NT2/D1 (cell line): ENCODE results near the gene TUBGCP2.
"Not testable (repeated sequence)": the region's sequence is repeated elsewhere in the genome, so short reads cannot be mapped to it uniquely, and the experiment has no call there.

ENCODE experiments used
- DNase-seq: peaks from one replicate; pipeline ENCODE4 v3.0.0-alpha.2; 2011; ENCODE audit warnings: low read depth, low spot score
- H3K27me3 ChIP-seq: 2 replicates; pipeline ENCODE4 v1.6.0; 2011; ENCODE audit warnings: mild to moderate bottlenecking; ENCODE audit not compliant: insufficient read length, insufficient read depth
- H3K36me3 ChIP-seq: 2 replicates; pipeline ENCODE4 v1.6.1; 2011; ENCODE audit warnings: mild to moderate bottlenecking, low read length, mixed read lengths; ENCODE audit not compliant: insufficient read depth, insufficient read length
- H3K4me1 ChIP-seq: 2 replicates; pipeline ENCODE4 v1.5.1; 2011; ENCODE audit not compliant: insufficient read depth, insufficient read length
- H3K4me3 ChIP-seq: 2 replicates; pipeline ENCODE4 v1.5.1; 2011; ENCODE audit warnings: low read depth; ENCODE audit not compliant: insufficient read length
- H3K9ac ChIP-seq: 2 replicates; pipeline ENCODE4 v1.6.0; 2011; ENCODE audit warnings: low read depth; ENCODE audit not compliant: insufficient read length
- H3K9me3 ChIP-seq: 2 replicates; pipeline ENCODE4 v1.5.1; 2011; ENCODE audit warnings: mild to moderate bottlenecking, low read length; ENCODE audit not compliant: insufficient read depth
- SUZ12 ChIP-seq: IDR thresholded peaks from 2 replicates; pipeline ENCODE4 v1.6.1; 2011; ENCODE audit not compliant: insufficient read length, insufficient read depth; ENCODE audit errors: extremely low read depth
- YY1 ChIP-seq: IDR thresholded peaks from 2 replicates; pipeline ENCODE4 v1.6.1; 2011; ENCODE audit not compliant: insufficient read length, insufficient read depth
- ZNF274 ChIP-seq: IDR thresholded peaks from 2 replicates; pipeline ENCODE4 v1.6.1; 2011; ENCODE audit warnings: mild to moderate bottlenecking, low read depth, low read length

TUBGCP2 gene

GRCh38 chr10:133326223-133326551, 17.5 kb upstream of the TUBGCP2 start:
- Histone ChIP-seq H3K9me3 (no peaks in the 10 kb centered on the region; the same call in 1 of the 2 replicates), H3K27me3 (peaks cover 53% of the 10 kb centered on the region), H3K9ac (peak overlapping the region; percentile 67), H3K4me1 (peaks cover 24% of the 10 kb centered on the region), H3K4me3 (peak overlapping the region; percentile 47), H3K36me3 (no peaks in the 10 kb centered on the region)
- TF ChIP-seq SUZ12 (no peak), ZNF274 (no peak), YY1 (no peak)
- DNase-seq, result no peak

GRCh38 chr10:133325440-133326222, 17.0 kb upstream of the TUBGCP2 start:
- Histone ChIP-seq H3K9ac (peak overlapping the region; percentile 67), H3K9me3 (no peaks in the 10 kb centered on the region; the same call in 1 of the 2 replicates), H3K4me1 (peaks cover 24% of the 10 kb centered on the region), H3K4me3 (peak overlapping the region; percentile 47), H3K36me3 (no peaks in the 10 kb centered on the region), H3K27me3 (peaks cover 47% of the 10 kb centered on the region)
- DNase-seq, result no peak
- TF ChIP-seq SUZ12, result peak; percentile 24
- TF ChIP-seq ZNF274, result no peak

GRCh38 chr10:133324857-133325260, 16.2 kb upstream of the TUBGCP2 start:
- TF ChIP-seq YY1 (no peak), ZNF274 (no peak), SUZ12 (no peak)
- Histone ChIP-seq H3K4me3 (peak overlapping the region; percentile 47), H3K4me1 (peaks cover 24% of the 10 kb centered on the region), H3K9ac (peak overlapping the region; percentile 59), H3K9me3 (no peaks in the 10 kb centered on the region; the same call in 1 of the 2 replicates), H3K36me3 (no peaks in the 10 kb centered on the region), H3K27me3 (peaks cover 47% of the 10 kb centered on the region)
- no peak for DNase-seq

- Histone ChIP-seq H3K9me3 (no peaks in the 10 kb centered on the region; the same call in 1 of the 2 replicates), H3K4me3 (peak overlapping the region; percentile 28), H3K9ac (peak overlapping the region; percentile 70), H3K36me3 (no peaks in the 10 kb centered on the region), H3K27me3 (peaks cover 50% of the 10 kb centered on the region), H3K4me1 (peaks cover 24% of the 10 kb centered on the region)
- TF ChIP-seq ZNF274, result no peak
- no peak for TF ChIP-seq SUZ12
- TF ChIP-seq YY1, result no peak
- peak; percentile 38 for DNase-seq
Measured at GRCh38 chr10:133324198-133324792, 15.6 kb upstream of the TUBGCP2 start.

GRCh38 chr10:133322064-133322709, 13.5 kb upstream of the TUBGCP2 start:
- not testable (repeated sequence) for DNase-seq, H3K36me3 ChIP-seq, H3K9ac ChIP-seq, H3K9me3 ChIP-seq, H3K4me3 ChIP-seq
- peaks cover 13% of the 10 kb centered on the region for H3K4me1 ChIP-seq
- peaks cover 35% of the 10 kb centered on the region for H3K27me3 ChIP-seq

GRCh38 chr10:133320852-133321422, 12.3 kb upstream of the TUBGCP2 start:
- H3K4me1 ChIP-seq, H3K36me3 ChIP-seq, H3K9me3 ChIP-seq, H3K4me3 ChIP-seq, DNase-seq, H3K9ac ChIP-seq: not testable (repeated sequence)
- peaks cover 23% of the 10 kb centered on the region for H3K27me3 ChIP-seq

GRCh38 chr10:133318494-133319127, 9.9 kb upstream of the TUBGCP2 start:
- Histone ChIP-seq H3K4me1 (peaks cover 4% of the 10 kb centered on the region), H3K4me3 (peak overlapping the region; percentile 50), H3K9ac (peak overlapping the region; percentile 64), H3K9me3 (no peaks in the 10 kb centered on the region; the same call in 1 of the 2 replicates), H3K36me3 (no peaks in the 10 kb centered on the region), H3K27me3 (peaks cover 10% of the 10 kb centered on the region)
- DNase-seq, result peak; percentile 47
- no peak for TF ChIP-seq ZNF274
- no peak for TF ChIP-seq SUZ12
- TF ChIP-seq YY1, result peak; percentile 16
